HG03571 (cell line): ENCODE results near the gene C17orf67.
"Not testable (repeated sequence)": the region's sequence is repeated elsewhere in the genome, so short reads cannot be mapped to it uniquely, and the experiment has no call there.

Source experiments
- ATAC-seq: cut with Tn5 transposase; IDR thresholded peaks from one replicate; pipeline ENCODE4 v1.9.1; 2021; ENCODE audit not compliant: unreplicated experiment

Gene C17orf67

DNA sequence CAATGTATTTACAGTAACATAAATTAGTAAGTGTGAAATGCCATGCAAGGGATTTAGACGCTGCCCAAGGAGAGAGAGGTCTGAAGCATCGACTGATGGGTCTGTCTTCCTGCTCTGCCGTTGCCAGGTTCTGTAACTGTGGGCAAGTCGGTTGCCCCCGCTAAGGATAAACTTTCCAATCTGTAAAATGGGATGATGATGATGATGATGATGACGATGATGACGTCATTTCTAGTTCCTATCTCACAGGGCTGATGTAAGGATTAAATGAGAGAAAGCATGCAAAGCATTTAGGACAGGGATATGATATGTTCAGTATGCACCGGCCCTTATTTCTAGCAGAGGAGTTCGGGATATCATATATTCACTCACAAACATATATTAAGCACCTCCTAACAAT lies 54.8 kb downstream of the C17orf67 start:
- ATAC-seq = no peak

DNA sequence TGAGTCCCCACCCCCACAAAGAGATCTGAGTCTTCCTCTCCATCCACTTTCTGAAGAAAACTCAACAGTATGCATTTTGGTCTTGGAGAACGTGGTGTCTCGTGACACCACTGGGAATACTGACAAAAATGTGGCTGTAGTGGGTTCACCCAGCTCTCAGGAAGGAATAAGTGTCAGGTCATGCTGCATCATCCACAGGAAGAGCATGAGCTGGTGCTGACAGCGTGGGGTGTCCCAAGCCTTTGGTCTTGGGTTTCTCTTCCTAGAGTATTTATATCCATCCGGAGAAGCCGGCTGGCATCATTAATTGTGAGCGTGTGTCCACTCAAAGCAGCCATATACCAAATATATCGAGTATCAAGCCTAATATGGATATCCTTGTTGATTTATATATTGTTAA lies 55.9 kb downstream of the C17orf67 start:
- ATAC-seq = no peak

DNA sequence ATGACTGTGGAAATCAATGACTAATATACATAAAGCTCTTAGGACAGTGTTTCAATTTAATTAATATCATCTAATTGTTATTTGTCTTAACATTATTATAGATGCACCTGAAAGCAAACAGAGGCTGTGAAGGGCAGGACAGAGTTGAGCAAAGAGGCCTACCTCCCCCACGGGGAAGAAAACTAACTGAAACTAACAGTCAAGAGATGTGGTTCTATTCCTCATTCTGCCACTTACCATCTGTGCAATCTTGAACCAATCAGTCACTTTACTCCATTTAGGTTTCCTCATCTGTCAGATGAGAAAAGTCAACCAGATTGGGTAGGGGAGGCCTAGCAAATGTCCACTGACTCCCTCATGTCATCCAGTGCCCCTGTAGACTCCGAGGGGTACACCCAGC lies 59.1 kb downstream of the C17orf67 start:
- ATAC-seq = no peak

DNA sequence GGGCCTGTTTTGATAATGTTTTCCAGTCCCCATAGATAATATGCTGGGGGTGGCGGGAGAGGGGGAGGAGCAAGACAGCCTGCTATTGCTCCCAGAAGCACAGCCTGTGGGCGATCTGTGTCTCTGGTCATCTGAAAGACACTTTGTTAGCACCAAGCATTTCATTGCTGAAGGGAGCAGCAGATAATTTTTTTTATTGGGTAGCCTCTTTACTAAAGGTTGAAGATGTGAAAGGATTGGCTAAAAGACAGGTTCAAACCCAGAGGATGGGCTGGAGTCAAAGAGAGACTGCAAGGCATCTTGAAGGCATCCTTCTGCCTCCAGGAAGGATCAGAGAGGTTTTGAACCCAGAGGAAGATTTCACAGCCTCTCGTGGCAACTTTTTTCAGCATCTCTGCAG lies 60.6 kb downstream of the C17orf67 start:
- no peak for ATAC-seq

DNA sequence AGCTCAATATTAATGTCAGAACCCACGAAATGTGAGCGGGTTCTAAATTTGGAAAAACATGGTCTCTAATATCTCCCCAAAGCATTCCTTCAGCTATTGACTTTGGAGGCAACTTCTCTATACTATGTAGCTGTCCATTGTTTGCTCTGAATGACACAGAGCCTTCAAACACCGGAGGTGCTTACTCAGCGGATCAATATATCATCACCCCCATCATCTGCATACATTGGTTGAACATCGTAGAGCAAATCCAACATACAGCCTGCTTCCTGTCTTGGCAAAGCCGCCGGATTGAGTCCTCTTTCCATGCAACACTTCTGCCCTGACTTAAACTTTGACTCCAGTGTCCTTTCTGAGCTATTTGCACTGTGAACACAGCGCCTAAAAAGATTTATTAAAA lies 61.3 kb downstream of the C17orf67 start:
- no peak for ATAC-seq

DNA sequence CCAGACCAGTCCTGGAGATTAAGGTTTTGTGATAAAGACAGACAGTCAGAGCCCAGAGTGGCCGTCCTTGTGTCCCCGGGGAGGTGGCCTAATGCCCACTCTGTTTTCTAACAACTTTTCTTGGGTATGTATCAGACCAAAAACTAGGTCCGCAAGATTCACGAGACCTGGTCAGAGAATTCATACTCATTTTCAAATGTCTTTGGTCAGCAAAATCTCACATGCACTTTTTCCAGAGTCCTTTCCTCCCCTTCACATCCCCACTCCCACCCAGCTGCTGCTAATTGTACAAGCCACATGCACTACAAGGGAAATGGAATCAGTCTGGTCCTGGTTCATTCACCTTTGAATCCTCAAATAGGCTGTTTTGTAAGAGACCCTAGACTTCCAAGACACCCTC lies 61.7 kb downstream of the C17orf67 start:
- ATAC-seq = no peak

DNA sequence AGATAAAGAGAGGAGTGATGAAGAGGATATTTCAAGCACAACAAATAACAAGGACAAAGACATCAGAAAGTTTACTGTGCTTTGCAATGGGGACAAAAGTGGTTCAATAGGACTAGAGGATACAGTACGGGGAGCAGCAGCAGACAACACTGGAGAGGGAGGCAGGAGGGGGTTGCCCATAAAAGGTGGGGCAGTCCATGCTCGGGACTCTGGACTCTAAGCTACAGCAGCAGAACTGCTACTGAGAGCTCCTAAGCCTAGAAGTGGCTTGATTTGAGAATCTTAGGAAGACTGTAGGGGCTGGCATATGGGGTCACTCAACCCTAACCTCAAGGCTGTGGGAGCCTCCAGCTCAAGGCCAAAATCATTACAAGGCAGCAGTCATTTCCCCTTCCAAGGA lies 62.2 kb downstream of the C17orf67 start:
- ATAC-seq = no peak

DNA sequence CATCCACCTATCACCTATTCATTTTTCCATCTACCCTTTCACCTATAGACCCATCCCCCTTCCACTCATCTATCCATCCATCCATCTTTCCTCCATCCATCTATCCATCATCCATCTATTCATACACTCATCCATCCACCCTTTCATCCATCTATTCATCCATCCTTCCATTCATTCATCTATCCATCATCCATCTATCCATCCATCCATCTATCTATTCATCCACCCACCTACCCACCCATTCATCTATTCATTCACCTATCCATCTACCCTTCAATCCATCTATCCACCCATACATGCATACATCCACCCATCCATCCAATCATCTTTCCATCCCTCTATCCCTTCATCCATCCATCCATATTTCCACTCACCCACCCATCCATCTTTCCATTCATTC lies 63.3 kb downstream of the C17orf67 start:
- ATAC-seq = no peak

DNA sequence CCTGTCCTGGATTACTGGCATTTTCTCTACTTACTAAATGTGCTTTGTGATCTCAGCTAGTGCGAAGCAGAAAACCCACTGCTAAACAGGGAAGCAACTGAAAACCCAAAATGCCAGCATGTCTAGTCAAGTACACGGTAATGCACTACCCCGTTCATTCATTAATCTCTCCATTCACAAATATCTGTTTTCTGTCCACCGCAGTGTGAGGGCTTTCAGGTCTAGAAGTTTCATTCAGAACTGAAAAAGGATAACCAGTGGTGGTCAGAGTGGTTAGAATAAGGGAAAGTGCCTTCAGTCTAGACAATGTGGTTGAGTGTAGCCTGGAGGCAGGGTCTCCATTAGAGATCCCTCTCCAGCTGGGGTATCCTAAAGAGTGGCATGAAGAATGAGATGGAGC lies 68.3 kb downstream of the C17orf67 start:
- no peak for ATAC-seq

DNA sequence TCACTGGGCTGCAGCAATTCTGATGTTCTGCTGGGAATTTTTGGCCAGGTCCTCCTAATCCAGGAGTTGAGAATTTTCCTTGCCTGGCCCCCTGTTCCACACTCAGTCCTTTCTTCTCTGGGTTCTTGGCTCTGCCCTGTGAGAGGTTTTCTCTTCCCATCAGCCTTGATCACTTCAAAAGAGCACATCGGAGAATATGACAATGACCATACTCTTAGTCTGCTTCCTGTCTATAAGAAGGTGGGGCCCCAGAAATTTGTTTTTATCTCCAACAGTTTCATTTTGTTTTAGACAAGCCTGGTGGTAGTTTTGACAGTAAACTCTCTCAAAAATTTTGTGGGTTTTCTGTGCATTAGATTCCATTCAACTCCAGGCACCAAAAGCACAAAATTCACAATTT lies 70.7 kb downstream of the C17orf67 start:
- no peak for ATAC-seq

DNA sequence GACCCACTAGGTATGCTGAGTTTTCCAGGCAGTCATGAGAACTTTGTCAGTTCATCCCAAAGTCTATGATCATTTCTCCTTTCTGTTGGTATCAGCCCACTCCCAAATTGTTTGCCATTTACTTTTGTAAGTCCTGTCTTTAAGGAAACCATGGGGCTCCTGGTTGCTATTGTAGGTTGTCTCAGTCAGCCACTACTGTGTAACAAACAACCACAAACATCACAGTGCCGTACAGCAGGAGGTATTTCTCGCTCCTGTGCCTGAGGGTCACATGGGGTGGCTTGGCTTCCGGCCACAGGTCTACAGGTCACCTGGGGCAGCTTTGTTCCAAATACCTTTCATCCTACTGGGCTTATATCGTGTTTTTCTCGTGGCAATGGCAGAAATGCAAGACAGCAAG lies 71.6 kb downstream of the C17orf67 start:
- ATAC-seq = no peak

DNA sequence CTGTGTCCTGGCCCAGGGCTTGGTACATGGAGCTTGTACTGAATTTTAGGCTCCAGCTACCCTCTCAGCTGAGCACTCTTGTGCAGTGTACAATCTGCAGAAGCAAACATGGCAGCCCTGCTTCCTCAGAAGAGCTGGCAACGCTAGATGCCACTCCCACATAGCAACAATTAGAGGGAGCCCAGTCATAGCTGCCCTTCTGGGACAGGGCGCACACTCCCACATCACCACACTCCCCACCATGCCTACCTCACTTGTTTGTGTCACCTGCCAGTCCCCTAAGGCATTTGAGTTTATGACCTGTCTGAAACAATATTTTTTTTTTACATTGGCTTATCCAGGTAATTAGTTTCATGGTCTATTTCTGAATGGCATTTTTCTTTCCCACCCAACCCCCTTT lies 72.3 kb downstream of the C17orf67 start:
- no peak for ATAC-seq

DNA sequence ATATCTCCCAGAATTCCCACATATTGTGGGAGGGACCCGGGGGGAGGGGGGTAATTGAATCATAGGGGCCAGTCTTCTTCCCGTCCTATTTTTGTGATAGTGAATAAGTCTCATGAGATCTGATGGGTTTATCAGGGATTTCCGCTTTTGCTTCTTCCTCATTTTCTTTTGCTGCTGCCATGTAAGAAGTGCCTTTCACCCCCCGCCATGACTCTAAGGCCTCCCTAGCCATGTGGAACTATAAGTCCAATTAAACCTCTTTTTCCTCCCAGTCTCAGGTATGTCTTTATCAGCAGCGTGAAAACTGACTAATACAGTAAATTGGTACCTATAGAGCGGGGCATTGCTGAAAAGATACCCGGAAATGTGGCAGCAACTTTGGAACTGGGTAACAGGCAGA lies 76.1 kb downstream of the C17orf67 start:
- ATAC-seq = not testable (repeated sequence)

DNA sequence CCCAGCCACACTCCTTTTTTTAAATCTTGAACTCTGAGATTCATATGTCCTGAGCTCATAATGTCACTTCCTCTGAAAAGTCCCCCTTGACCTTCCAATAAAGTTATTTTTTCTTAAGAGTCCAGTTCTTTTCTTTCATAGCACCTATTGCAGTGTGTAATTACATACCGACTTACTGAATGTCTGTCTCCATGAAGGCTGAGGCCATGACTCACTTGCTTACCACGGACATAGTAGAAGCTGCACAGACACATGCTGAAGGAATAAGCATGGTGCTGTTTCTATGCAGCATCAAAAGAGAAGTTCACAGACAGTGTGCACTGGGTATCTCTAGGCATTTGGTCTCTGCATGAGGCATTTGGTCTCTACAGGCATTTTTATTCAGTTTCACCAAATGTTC lies 77.2 kb downstream of the C17orf67 start:
- ATAC-seq = no peak

DNA sequence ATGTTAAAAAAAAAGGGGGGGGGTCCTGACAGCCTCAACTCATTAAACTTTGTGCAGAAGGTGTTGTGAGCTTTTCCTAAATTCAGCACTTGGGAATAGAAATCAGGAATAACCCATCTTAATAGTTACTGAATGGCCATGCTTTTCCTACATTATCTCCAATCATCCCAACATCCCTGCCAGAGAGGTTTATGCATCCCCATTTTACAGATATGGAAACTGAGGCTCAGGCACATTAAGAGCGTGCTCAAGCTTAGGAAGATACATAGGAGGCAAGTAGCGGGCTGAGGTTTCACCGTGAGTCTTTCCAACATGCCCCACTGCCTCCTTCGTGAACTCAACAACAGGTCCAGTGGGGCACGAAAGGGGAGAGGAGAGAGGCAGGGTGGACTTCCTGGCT lies 78.4 kb downstream of the C17orf67 start:
- ATAC-seq = no peak

DNA sequence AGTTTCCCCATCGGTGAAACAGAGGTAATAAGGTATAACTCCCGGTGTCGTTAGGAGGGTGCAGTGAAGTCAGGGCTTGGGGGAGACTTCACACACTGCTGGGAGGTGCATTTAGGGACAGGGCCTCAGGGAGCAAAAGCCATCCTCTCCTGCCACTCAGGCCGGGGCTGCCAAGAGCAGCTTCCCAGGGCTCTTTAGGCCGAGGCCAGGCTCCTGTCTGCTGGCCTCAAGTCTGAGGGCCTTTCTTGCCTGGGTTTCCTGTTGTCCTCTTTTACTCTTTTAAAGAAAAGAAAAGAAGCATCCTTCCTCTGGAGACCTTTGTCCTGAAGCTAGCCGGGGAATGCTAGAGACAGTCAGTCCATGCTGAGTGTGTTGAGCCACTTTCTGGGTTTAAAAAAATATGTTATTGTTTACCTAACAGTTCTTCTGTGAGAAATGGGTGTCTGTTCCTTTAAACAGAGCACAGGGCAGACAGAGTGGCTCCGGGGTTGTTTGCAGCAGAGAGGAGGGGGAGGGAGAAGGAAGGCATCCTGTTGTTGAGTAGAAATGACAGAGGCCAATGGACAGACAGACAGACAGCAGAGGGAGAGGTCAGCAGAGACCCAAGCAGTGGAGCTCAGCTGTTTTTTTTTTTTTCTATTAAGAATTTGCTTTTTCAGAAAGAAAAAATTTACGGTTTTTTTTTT lies 79.1 kb downstream of the C17orf67 start:
- no peak for ATAC-seq

DNA sequence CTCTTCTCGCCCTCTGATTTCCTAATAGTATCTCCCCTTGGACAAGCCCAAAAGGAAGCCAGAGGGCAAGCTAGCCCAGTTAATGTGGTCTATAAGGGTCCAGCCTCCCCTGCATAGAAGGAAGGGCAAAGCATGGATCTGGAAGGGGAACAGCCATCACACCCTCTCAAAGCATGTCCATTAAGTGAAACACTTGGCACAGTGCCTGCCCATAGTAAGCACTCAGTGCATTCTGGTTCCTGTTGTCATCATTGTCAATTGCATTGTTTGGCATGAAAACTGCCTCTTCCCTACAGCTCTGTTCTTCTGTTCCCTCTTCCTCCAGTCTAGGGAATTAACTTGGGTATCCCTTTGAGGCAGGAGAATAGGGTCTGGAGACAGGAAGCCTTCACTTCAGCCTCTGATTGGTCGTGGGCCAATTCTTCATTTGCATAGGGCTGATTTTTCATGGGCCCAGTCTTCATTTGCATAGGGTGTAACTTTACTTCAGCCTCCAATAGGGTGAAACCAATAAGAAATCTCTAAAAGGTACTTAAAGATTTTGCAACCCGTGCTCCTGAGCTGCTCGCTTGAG lies 81.4 kb downstream of the C17orf67 start:
- no peak for ATAC-seq

DNA sequence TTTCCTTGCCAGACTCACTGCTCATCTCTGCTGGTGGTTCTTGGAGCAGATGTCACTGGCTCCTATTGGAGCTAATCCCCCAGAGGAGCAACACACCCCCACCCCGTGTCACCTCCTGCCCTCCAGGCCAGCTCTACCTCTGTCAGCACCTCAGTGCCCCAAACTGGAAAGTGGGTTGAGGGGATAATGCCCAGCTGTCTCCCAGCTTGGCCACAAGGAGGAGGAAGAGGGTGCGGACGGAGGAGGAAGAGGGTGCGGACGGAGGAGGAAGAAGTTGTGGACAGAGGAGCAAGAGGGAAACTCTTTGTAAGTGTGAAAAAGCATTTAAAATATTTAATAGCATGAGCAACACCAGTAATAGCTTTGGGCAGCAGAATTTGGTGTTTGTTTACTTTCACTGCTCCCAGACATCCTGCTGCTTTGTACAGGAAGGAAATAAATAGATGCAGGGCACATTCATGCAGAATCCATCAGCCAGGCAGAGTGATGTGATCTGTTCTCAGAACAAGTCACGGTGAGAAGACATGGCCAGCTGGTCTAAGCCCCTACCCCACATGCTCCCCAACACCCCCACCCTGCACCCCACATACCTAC lies 82.5 kb downstream of the C17orf67 start:
- no peak for ATAC-seq

DNA sequence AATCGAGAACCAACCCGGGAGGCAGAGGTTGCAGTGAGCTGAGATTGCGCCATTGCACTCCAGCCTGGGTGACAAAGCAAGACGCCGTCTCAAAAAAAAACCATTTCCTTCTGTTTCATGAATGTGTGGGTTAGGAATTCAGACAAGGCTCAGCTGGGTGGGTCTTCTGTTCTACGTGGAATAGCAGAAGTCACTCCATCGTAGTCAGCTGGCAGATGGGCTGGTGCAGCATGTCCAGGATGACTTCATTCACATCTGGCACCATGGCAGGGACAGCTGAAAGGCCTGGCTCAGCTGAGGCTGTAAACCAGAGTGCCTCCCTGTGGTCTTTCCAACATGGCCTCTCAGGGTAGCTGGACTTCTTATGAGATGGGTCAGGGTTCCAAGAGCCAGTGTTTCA lies 89.0 kb downstream of the C17orf67 start:
- no peak for ATAC-seq

DNA sequence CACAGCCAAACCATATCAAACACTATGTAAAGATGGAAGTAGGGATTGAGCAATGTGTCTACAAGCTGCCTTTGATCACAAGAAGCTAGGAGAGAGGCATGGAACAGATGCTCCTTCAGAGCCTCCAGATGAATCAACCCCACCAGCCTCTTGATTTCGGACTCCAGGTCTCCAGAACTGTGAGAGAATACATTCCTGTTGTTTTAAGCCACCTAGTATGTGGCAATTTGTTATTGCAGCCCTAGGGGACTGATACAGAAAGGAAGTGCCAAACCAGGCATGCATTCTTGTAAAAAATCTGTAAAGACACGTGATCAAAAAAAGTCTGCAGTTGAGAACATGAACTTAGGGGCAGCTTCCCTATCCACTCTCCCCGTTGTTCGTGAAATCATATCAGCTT lies 91.1 kb downstream of the C17orf67 start:
- ATAC-seq = no peak
